PC-9 (cell line): ENCODE measurements around the gene TAF11L2.

Source experiments
- EZH2 ChIP-seq: fragments of 200-600 bp; sonication (generic); IDR thresholded peaks from 2 replicates; pipeline ENCODE4 v1.8.0; 2017; ENCODE audit warnings: antibody characterized with exemption, low read depth
- TF ChIP-seq, protein P1 (sequence below): fragments of 200-600 bp; sonication (generic); conservative IDR thresholded peaks from 2 replicates; pipeline ENCODE4 v1.6.1; 2017; ENCODE audit warnings: mixed run types, antibody characterized with exemption, mild to moderate bottlenecking, moderate library complexity

DNA sequence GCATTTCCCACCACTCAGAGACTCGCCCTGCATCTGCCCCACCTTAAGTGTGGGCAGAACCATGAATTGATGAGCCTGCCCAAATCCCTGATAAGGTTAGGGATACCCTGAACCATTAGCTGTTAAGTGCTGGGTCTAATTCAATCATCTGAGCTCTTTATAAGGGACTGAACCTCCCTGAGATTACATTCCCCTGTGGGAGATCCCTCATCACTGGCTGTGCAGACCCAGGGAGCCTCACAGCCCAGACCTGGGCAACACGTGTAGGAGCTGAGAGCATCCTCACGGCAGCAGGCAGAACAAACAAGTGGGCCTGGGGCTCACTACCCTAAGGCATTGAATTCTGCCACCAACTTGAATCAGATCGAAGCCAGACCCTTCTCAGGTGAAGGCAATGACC lies 585 bp upstream of the TAF11L2 start:
- TF ChIP-seq, protein P1, sequence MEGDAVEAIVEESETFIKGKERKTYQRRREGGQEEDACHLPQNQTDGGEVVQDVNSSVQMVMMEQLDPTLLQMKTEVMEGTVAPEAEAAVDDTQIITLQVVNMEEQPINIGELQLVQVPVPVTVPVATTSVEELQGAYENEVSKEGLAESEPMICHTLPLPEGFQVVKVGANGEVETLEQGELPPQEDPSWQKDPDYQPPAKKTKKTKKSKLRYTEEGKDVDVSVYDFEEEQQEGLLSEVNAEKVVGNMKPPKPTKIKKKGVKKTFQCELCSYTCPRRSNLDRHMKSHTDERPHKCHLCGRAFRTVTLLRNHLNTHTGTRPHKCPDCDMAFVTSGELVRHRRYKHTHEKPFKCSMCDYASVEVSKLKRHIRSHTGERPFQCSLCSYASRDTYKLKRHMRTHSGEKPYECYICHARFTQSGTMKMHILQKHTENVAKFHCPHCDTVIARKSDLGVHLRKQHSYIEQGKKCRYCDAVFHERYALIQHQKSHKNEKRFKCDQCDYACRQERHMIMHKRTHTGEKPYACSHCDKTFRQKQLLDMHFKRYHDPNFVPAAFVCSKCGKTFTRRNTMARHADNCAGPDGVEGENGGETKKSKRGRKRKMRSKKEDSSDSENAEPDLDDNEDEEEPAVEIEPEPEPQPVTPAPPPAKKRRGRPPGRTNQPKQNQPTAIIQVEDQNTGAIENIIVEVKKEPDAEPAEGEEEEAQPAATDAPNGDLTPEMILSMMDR, result no peak
- no peak for TF ChIP-seq EZH2
